Upper lobe of left lung (tissue), 6 donors: ENCODE measurements around the gene HMGN4. TPM values are rescaled to one million over a fixed set of nuclear protein-coding genes. Genes with fewer than 3 reads are reported as not detected.
A peak's percentile ranks its signal among the peaks of the same experiment; 100 is the strongest.

Experiments
- ATAC-seq, 2 donors: fragments of 200-7000 bp; cut with Tn5 transposase; one replicate each; pipeline ENCODE4 v1.9.1; 2022; ENCODE audit warnings: mild to moderate bottlenecking in 2 of 2, moderate library complexity in 2 of 2; ENCODE audit not compliant: low FRiP score in 2 of 2
- DNase-seq, 2 donors: peaks; one replicate each; pipeline ENCODE4 v3.0.0-alpha.2; 2019 to 2020
- H3K27ac ChIP-seq, 4 donors: fragments of 200-600 bp; sonication (generic); one replicate each; pipeline ENCODE4 v1.5.1; 2016 to 2019
- H3K27me3 ChIP-seq, 4 donors: fragments of 200-600 bp; sonication (generic); one replicate each; pipeline ENCODE4 v1.5.1; 2017 to 2019
- H3K36me3 ChIP-seq, 4 donors: fragments of 200-600 bp; sonication (generic); one replicate each; pipeline ENCODE4 v1.5.1; 2016 to 2019
- H3K4me1 ChIP-seq, 4 donors: fragments of 200-600 bp; sonication (generic); one replicate each; pipeline ENCODE4 v1.5.1; 2018 to 2019
- H3K4me3 ChIP-seq, 4 donors: fragments of 200-600 bp; sonication (generic); one replicate each; pipeline ENCODE4 v1.5.1; 2017 to 2019; ENCODE audit warnings: mild to moderate bottlenecking in 2 of 4, moderate library complexity in 1 of 4
- H3K9me3 ChIP-seq, 4 donors: fragments of 200-600 bp; sonication (generic); one replicate each; pipeline ENCODE4 v1.5.1; 2018 to 2019
- CTCF ChIP-seq, 6 experiments: fragments of 450-650 bp in 4 of 6; fragments of 200-600 bp in 2 of 6; sonication (generic) in 2 of 6; IDR thresholded peaks; one replicate each; pipeline ENCODE4 v1.5.1; 2016 to 2019; ENCODE audit warnings: antibody characterized with exemption in 6 of 6
- EP300 ChIP-seq, 4 donors: sonication (generic); formaldehyde crosslinking; IDR thresholded peaks; one replicate each; pipeline ENCODE4 v1.5.1; 2017; ENCODE audit warnings: antibody characterized with exemption in 4 of 4, control low read depth in 2 of 4
- POLR2A ChIP-seq, 4 donors: fragments of 450-650 bp; IDR thresholded peaks; one replicate each; pipeline ENCODE4 v1.5.1; 2016 to 2017; ENCODE audit warnings: antibody characterized with exemption in 4 of 4, mild to moderate bottlenecking in 2 of 4
- POLR2AphosphoS5 ChIP-seq, 2 donors: sonication (generic); formaldehyde crosslinking; IDR thresholded peaks; one replicate each; pipeline ENCODE4 v1.5.1; 2017; ENCODE audit warnings: antibody characterized with exemption in 2 of 2
- WGBS, 2 donors: methylation state at CpG; one replicate each; pipeline ENCODE4 v1.1.5; 2017 to 2018; 5-methylcytosine and 5-hydroxymethylcytosine counted together
- total RNA-seq, 6 donors: library from RNA; depleted of rRNA in 4 of 6; stranded (reverse); fragments of >200 nt in 4 of 6; gene quantifications; one replicate each; pipeline versions ENCODE4 v1.1.0 to v1.2.1, GENCODE V29; 2016 to 2021
- donor health status: DM: no; HTN: no; CAD: no; lungs with moderate emphysema.
- donor health status: DM: no; HTN: yes; CAD: no; lungs with severe emphysema.

HMGN4 gene
- total RNA-seq, 6 donors from 2014 or later, result 35.6 to 76.7 (median 45.5) TPM

GRCh38 chr6:26561533-26562466, 23.6 kb downstream of the HMGN4 start:
- no peak for ATAC-seq
- no peaks in the 10 kb centered on the region for H3K27me3 ChIP-seq
- DNase-seq, result peak in 1 of 2 donors; percentile 57
- WGBS, 2 donors, result 76 to 95% methylated on average over 17 of the region's 17 CpGs
- TF ChIP-seq POLR2AphosphoS5 (IDR thresholded peaks at IDR 0.05) (no peak), CTCF (IDR thresholded peaks at IDR 0.05) (no peak), POLR2A (IDR thresholded peaks at IDR 0.05) (no peak), EP300 (IDR thresholded peaks at IDR 0.05) (no peak)
- no peaks in the 10 kb centered on the region for H3K9me3 ChIP-seq
- no peak overlapping the region for H3K27ac ChIP-seq
- no peak overlapping the region for H3K4me3 ChIP-seq
- H3K36me3 ChIP-seq, result no peaks in the 10 kb centered on the region
- no peaks in the 10 kb centered on the region for H3K4me1 ChIP-seq

GRCh38 chr6:26563488-26563887, 25.3 kb downstream of the HMGN4 start:
- no peaks in the 10 kb centered on the region for H3K36me3 ChIP-seq
- H3K27me3 ChIP-seq, result no peaks in the 10 kb centered on the region
- peaks cover 0 to 7% (median 0%) of the 10 kb centered on the region in 4 donors for H3K4me1 ChIP-seq
- no peak for TF ChIP-seq POLR2A (IDR thresholded peaks at IDR 0.05)
- no peak for TF ChIP-seq EP300 (IDR thresholded peaks at IDR 0.05)
- TF ChIP-seq POLR2AphosphoS5 (IDR thresholded peaks at IDR 0.05), result no peak
- TF ChIP-seq CTCF (IDR thresholded peaks at IDR 0.05), result no peak
- no peak overlapping the region for H3K4me3 ChIP-seq
- DNase-seq (no peak), ATAC-seq (no peak)
- H3K27ac ChIP-seq, result no peak overlapping the region
- 82 to 84% methylated on average over 6 of the region's 6 CpGs for WGBS, 2 donors
- H3K9me3 ChIP-seq, result no peaks in the 10 kb centered on the region

- Histone ChIP-seq H3K9me3 (no peaks in the 10 kb centered on the region), H3K27ac (peak overlapping the region in 2 of 4 donors; percentile 6 to 42), H3K4me3 (peak overlapping the region; percentile 25 to 55 (median 47)), H3K4me1 (peaks cover 0 to 17% (median 2%) of the 10 kb centered on the region in 4 donors), H3K27me3 (no peaks in the 10 kb centered on the region), H3K36me3 (no peaks in the 10 kb centered on the region)
- ATAC-seq (peak; percentile 77 to 84), DNase-seq (peak in 1 of 2 donors; percentile 92)
- TF ChIP-seq CTCF (IDR thresholded peaks at IDR 0.05) (peak in 2 of 6 experiments; percentile 10 to 20), EP300 (IDR thresholded peaks at IDR 0.05) (peak in 1 of 4 donors; percentile 3), POLR2A (IDR thresholded peaks at IDR 0.05) (no peak), POLR2AphosphoS5 (IDR thresholded peaks at IDR 0.05) (peak in 1 of 2 donors; percentile 73)
- whole genome bisulfite sequencing, 2 donors, result 2 to 7% methylated on average over 34 of the region's 34 CpGs
Measured at GRCh38 chr6:26568601-26569432, 30.7 kb downstream of the HMGN4 start.

- H3K9me3 ChIP-seq, result no peaks in the 10 kb centered on the region
- TF ChIP-seq CTCF (IDR thresholded peaks at IDR 0.05) (no peak), POLR2A (IDR thresholded peaks at IDR 0.05) (no peak), EP300 (IDR thresholded peaks at IDR 0.05) (no peak), POLR2AphosphoS5 (IDR thresholded peaks at IDR 0.05) (no peak)
- 10 to 22% methylated on average over 1 to 2 of the region's 2 CpGs for WGBS, 2 donors
- no peak for ATAC-seq
- no peaks in the 10 kb centered on the region for H3K27me3 ChIP-seq
- H3K27ac ChIP-seq, result no peak overlapping the region
- peak overlapping the region in 1 of 4 donors; percentile 51 for H3K4me3 ChIP-seq
- peaks cover 0 to 17% (median 2%) of the 10 kb centered on the region in 4 donors for H3K4me1 ChIP-seq
- no peaks in the 10 kb centered on the region for H3K36me3 ChIP-seq
- DNase-seq, result no peak
Measured at GRCh38 chr6:26569433-26569764, 31.2 kb downstream of the HMGN4 start.
